Loucy (cell line): ENCODE results near the gene CALHM6.

Experiments
- CTCF ChIP-seq: fragments of 200-600 bp; sonication (generic); conservative IDR thresholded peaks from 2 replicates; pipeline ENCODE4 v1.5.1; 2014; ENCODE audit warnings: mild to moderate bottlenecking, antibody characterized with exemption, low read length
- EZH2phosphoT487 ChIP-seq: fragments of 200-600 bp; IDR thresholded peaks from 2 replicates; pipeline ENCODE4 v1.6.1; 2018; ENCODE audit warnings: antibody characterized with exemption, mild to moderate bottlenecking, moderate library complexity, borderline replicate concordance

- TF ChIP-seq CTCF (no peak), EZH2phosphoT487 (no peak)
These were observed 21.6 kb upstream of the CALHM6 start for GRCh38 chr6:116439522-116440051.
